ENCODE results near the gene FOLR1. TPM values are rescaled to one million over a fixed set of nuclear protein-coding genes. Genes with fewer than 3 reads are reported as not detected.

FOLR1 gene
- polyA plus RNA-seq, 1 donor, result 50.8 TPM

DNA sequence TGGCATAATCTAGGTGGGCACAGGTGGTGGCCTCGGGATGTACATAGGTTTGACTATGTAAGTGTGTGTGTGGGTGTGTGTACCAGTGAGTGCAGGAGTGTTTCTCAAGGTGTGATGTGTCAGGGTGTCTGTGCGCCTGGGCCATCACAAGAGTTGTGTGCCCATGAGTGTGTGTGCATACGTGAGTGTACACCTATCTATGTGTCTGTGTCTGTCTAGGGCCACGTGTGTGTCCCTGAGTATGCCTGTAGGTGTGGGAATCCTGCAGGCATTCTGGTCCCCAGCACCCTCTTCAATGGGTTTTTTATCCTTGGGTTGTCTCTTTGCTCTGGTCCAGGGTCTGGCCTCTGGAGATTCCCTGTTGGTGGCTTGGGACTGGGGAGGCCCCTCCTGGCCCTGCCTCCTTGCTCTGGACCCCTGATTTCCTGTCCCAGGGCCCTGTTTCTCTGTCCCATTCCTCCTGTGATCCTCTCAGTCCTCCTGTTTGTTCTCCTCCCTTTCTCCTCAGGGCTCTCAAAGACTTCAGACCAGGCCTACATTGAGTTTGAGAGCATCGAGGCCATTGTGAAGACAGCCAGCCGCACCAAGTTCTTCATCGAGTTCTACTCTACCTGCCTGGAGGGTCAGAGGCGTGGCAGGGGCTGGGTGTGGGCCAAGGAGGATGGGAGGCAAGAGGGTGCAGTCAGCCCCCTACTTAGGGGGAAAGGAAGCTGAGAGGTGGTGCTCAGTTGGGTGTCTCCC is 42.0 kb downstream of the FOLR1 start:
- DNase-seq, result no peak

GRCh38 chr11:72234514-72234830 is 42.5 kb downstream of the FOLR1 start:
- DNase-seq, result no peak

DNA sequence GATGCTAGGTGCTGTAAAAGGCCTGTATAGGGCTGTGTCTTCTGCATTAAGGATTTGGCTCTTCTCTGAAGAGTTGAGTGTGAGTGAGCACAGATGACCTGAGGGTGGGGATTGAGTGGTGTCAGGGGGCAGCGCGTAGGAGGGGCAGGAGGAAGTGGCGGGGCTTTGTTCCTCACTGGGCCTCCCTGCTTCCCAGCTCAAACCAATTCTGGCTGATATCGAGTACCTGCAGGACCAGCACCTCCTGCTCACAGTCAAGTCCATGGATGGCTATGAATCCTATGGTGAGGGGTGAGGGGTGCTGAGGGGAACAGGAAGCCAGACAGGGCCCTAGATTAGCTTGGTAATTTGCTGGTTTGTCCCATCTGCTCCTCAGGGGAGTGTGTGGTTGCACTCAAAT is 43.0 kb downstream of the FOLR1 start:
- no peak for DNase-seq

- no peak for DNase-seq
Observed at GRCh38 chr11:72235351-72236057, 43.6 kb downstream of the FOLR1 start.

- DNase-seq, result no peak
Observed at GRCh38 chr11:72236083-72236697, 44.2 kb downstream of the FOLR1 start.

GRCh38 chr11:72236774-72237111 is 44.8 kb downstream of the FOLR1 start:
- no peak for DNase-seq

- no peak for DNase-seq
Observed at GRCh38 chr11:72237112-72237931, 45.4 kb downstream of the FOLR1 start.

DNA sequence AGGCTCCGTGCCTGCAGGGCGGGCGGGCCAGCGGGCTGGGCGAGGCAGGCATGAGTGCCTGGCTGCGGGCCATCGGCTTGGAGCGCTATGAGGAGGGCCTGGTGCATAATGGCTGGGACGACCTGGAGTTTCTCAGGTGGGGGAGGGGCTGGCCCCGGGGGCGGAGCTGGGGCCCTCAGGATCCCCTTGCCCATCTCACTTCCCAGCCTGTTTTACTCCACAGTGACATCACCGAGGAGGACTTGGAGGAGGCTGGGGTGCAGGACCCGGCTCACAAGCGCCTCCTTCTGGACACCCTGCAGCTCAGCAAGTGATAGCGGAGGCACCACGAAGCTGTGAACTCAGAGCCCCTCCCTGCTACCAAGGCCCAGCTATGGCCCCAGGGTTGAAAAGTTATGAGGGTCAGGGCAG is 46.1 kb downstream of the FOLR1 start:
- DNase-seq, result peak; percentile 50

- DNase-seq, result no peak
Observed at GRCh38 chr11:72238492-72239312, 46.8 kb downstream of the FOLR1 start.

DNA sequence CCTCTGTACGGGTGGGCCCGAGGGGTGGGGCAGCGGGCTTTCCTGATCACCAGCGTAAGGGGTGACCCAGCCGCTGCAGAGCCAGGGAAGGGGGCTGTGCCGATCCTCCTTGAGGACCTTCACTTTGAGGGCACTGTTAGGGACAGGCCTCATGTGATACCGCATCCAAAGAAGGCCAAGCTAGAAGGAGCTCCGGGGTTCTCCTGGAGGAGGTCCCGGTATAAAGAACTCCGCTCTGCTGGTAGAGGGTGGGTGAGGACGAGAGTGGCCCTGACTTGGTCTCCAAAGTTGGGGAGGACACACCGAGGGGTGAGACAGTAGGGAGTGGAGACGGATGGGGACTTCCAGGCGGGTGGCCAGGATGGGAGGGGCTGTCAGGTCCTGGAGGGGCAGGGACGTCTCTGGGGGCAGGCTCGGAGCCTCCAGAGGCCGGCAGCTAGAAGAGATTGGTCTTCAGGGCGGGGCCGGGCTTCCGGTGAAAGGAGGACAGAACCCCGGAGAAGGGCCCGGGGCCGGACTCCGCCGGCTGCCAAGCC is 47.4 kb downstream of the FOLR1 start:
- peak; percentile 31 for DNase-seq

DNA sequence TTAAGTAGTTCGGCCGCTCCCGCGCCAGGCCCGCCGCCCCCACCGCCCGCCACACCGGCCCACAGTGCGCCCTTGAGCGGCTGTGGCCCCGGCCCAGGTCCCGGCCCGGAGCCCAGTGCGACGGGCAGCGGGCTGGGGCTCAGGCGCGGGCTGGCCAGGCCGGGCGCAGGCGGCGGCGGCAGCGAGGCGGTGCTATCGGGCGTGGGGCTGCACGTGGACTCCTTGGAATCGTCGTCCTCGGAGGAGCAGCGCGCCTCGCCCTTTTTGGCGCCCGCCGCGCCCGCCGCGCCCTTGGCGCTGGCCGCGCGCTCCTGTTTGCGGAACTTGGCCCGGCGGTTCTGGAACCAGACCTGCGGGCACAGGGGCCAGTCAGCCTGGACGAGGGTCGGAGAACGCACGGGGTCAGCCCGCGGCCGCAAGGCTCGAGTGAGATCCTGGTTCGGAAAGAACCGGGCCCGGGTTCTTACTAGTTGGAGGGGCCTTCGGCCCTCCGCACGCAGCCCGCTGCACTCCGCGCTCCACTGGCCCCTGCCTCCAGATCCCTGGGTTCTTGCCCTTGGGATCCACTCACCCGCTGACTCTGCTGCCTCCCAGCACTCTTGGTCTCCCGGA is 48.0 kb downstream of the FOLR1 start:
- DNase-seq, result peak; percentile 7

- DNase-seq, result peak; percentile 11
Observed at GRCh38 chr11:72240461-72241290, 48.7 kb downstream of the FOLR1 start.

DNA sequence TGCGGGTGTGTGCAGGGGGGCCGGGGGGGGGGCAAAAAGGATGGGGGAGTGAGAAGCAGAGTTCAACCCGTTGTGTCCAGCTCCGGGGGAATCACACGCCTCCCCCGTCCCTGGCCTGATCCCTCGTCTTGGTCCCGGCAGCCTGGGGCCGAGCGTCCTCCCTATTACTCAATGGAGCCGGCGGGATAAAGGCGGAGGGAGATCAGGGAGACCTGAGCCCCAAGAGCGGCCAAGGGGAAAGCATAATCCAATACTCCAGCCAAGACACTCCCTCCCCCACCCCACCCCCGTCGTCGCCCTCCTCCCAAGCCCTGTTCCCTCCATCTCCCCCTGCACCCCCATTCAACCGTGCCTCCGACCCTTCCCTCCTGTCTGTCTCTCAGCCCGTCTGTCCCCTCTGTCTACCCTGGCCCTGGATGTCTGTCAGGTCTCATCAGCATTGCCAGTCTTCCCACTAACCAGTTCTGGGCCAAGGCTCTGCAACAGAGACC is 49.4 kb downstream of the FOLR1 start:
- DNase-seq, result no peak

DNA sequence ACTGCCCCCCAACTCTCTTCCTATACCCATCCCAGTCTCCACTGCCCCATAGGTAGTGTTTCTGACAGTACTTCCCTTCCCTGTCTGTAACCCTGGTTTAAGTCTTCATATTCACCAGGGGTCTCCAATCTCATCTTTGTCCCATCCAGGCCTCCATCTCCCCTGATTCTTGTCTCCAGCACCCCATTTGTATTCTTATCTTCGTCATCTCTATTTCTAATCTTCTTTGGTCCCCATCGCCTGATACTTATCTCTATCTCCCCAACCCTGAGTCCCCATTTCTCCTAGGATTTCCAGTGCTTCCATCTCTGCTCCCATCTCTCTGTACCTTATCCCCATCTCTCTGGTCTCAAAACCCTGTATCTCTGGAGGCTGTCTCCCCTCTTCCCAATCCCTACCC is 50.2 kb downstream of the FOLR1 start:
- no peak for DNase-seq

GRCh38 chr11:72243173-72244059 is 51.5 kb downstream of the FOLR1 start:
- no peak for DNase-seq

GRCh38 chr11:72244060-72244360 is 52.1 kb downstream of the FOLR1 start, which contains the start of gene PHOX2A:
Gene PHOX2A, minus strand, starts transcription at chr11:72244176. Its CDS starts 172 bp downstream, at chr11:72244004.
- peak; percentile 13 for DNase-seq

DNA sequence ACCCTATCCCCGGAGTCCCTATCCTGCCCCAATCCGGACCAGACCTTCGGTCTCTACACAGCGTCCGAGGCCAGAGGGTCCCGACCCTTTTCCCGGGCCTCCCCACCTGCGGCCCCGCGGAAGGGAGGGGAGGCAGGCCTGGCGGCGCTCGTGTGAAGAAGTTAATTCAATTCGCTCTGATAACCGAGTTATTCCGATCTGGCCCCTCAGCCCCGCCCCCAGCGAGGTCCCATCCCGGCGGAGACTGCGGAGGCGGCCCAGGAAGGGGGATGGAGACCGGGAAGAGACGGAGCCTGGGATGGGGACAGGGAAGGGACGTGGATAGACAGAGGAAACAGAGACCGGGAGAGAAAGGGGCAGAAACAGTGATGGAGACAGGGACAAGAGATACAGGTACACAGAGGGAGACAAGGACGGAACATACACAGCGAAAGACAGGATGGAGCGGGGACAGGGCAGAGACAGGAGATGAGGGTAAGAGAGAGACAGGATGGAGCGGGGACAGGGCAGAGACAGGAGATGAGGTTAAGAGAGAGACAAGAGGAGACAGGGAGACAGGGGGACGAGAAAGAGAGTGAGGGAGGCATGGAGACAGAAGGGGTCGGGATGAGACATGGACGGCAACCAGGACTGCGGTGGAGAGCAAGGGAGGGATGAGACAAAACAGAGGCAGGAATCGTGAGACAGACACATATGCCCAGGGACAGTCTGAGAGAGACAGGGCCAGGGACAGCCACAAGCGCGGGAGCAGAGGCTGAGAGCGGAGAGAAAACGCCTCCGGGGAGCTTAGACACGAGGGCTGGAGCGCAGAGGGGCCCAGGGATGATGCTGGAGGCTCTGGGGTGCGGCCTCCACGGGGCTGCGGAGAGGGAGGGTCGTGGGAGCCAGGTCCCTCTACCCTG is 52.7 kb downstream of the FOLR1 start:
- DNase-seq, result no peak
